AG08396 (cell line): ENCODE data around the gene DND1.
"Not testable (repeated sequence)": the region's sequence is repeated elsewhere in the genome, so short reads cannot be mapped to it uniquely, and the experiment has no call there.

Experiments used
- DNase-seq: peaks from one replicate; pipeline ENCODE4 v3.0.0; 2012; ENCODE audit warnings: low spot score, mixed read lengths

DND1 gene

DNA sequence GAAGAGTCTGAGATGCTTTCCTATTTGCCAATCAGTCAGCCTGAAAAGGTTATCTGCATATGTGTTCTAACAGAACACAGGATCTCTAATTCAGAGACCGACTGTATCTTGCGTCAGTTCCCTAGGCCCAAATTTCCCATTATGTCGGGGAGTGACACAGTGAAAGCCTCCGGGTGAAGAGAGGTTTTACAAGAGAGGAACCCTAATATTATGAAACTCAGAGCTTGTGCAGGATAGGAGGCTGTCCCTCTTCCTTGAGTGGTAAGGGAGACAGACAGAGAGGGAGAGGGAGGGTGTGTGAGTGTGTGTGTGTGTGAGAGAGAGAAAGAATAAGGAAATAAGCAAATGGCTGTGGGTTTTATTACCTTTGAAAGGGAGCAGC is 42.3 kb downstream of the DND1 start:
- no peak for DNase-seq

DNA sequence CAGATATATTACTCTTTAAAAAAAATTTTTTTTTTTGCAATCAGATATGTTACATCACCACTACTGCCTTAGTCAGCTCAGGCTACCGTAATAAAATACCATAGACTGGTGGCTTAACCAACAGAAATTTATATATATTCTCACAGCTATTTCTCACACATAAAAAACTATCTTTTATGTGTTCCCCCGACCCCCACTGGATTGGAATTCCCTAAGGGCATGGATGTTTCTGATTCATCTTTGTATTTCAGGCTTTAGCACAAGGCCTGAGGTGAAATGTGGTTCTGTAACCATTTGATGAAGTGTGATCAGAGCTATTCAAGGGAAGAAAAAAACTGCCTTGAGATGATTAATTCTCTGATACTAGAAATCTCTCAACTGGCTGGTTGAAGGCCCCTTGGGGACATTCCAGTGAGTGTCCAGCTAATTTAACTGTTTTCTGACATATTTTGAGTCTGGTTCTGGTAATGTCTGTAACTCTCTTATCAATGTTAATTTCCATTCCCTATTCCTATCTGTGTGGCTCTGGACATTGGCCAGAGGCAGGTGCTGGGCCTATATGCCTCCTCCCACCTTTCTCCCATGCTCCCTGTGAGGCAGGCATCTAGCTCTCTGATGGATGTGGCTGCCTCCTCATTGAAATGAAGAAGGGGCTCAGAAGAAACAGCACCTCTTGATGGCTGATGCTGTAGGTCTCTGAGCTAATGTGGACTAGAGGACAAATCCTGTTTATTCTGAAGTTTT is 42.9 kb downstream of the DND1 start:
- no peak for DNase-seq

DNA sequence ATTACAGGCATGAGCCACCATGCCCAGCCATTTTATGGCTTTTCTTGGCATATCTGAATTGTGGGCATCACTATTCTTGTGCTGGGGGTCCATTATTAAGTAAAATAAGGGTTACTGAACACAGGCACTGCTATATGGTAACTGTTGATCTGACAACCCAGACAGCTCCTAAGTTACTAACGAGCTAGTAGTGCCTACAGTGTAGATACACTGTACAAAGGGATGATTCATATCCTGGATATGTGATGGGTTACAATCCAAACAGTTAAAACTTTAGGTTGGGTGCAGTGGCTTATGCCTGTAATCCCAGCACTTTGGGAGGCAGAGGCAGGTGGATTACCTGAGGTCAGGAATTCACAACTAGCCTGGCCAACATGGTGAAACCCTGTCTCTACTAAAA is 44.7 kb downstream of the DND1 start:
- DNase-seq = no peak

DNA sequence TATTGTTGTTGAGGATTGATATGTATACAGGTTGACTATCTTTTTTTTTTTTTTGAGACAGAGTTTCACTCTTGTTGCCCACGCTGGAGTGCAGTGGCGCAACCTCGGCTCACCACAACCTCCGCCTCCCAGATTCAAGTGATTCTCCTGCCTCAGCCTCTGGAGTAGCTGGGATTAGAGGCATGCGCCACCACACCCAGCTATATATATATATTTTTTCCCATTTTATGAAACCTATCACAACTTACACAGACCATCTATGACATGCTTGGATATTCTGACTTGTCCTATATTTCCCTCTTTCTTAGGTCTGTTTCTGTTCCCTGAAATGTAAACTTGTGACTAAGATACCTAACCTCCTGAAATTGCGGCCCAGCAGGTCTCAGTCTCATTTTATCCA is 45.4 kb downstream of the DND1 start:
- DNase-seq = no peak

DNA sequence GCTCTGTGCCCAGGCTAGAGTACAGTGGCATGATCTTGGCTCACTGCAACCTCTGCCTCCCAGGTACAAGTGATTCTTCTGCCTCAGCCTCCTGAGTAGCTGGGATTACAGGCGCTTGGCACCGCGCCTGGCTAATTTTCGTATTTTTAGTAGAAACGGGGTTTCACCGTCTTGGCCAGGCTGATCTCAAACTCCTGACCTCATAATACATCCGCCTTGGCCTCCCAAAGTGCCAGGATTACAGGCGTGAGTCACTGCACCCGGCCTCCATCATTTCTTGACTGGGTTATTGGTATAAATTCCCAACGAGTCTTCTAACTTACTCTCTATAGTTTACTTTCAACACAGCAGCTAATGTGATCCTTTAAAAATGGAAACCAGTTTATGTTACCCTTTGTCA is 48.5 kb downstream of the DND1 start:
- DNase-seq = not testable (repeated sequence)

DNA sequence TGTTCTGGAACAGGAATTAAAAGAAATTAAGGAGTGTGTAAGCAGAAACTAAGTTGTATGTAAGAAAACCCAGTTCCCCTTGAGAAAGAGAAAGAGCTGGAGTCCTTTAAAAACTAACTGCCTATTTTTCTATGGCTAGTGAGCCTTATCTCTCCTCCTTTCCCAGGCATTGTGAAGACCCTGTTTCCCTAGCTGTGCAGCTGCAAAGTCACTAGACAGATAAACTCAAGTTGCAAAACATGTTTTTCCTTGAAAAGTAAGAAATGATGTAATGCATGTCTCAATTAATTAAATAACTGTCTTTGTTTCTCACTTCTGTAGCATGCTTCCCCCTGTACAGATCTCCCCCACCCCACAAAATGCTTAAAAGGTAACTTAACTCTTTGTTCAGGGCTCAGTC is 50.3 kb downstream of the DND1 start:
- DNase-seq = not testable (repeated sequence)

DNA sequence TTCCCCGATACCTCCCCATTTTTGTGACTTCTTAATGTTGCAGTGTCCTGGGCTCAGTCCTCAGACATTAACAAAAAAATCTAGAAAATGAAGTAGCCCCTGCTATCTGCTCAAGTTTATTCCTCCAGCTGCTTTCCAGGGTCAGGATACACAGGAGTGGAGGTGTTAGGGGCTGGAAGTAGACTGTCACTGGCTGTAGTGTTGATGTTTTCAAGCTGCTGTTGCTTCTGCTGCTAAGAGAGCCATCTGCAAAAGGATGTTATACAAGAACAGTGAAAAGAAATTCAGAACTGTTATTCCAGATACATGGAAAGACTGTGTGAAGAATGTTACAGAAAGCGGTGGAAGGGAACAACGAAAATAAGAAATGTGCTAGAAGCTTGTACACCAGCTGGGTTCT is 51.1 kb downstream of the DND1 start:
- DNase-seq = no peak
